ENCODE results near the gene FRMPD2. TPM values are rescaled to one million over a fixed set of nuclear protein-coding genes. Genes with fewer than 3 reads are reported as not detected.

The FRMPD2 gene
- total RNA-seq, 1 experiment from 2014 or later, result 1.1 TPM

DNA sequence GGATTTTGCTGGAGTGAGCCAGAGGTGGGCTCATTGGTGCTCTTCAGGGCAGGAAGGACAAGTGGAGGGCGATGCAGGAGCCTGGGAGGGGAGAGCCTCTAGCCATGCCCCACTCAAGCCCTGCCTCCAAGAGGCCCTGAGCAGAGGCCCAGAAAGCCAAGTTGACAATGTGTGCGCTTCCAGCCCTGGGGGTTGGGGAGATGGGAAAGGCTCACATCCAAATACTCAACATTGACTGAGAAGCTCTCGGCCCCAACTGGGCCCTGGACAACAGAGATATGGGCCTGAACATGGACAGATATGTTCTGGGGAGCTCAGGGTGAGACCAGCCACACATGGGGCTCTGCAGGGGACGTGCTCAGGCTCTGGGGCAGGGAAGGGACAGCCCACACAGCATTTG is 39.0 kb downstream of the FRMPD2 start (continued):
- TF ChIP-seq IRF1 (CRISPR knock-in tag; IDR thresholded peaks at IDR 0.05), result no peak
- no peak for TF ChIP-seq NFATC4 (CRISPR knock-in tag; IDR thresholded peaks at IDR 0.05)
- TF ChIP-seq, protein P1, sequence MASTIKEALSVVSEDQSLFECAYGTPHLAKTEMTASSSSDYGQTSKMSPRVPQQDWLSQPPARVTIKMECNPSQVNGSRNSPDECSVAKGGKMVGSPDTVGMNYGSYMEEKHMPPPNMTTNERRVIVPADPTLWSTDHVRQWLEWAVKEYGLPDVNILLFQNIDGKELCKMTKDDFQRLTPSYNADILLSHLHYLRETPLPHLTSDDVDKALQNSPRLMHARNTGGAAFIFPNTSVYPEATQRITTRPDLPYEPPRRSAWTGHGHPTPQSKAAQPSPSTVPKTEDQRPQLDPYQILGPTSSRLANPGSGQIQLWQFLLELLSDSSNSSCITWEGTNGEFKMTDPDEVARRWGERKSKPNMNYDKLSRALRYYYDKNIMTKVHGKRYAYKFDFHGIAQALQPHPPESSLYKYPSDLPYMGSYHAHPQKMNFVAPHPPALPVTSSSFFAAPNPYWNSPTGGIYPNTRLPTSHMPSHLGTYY (CRISPR knock-in tag; IDR thresholded peaks at IDR 0.05), result no peak
- TF ChIP-seq ZMAT4 (CRISPR knock-in tag; IDR thresholded peaks at IDR 0.05), result no peak
- TF ChIP-seq TEAD1 (CRISPR knock-in tag; IDR thresholded peaks at IDR 0.05), result no peak

DNA sequence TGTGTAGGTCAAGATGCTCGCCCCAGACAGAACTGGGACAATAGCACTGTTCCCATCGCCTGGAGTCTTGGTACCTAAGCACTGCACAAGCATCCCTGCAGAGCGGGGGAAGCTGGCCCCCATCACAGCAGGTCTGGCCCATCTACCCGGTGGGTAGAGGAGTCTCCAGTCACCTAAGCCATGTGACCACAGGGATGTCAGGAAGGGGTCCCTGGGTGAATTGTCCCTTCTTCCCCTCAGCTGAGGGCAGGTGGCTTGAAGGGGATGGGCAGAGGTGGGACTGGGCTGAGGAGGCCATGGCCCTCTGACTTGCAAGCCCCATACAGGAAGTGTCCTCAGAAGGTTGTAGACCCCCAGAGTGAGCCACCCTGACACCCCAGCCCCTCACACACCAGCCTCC is 39.7 kb downstream of the FRMPD2 start:
- Mint-ChIP-seq H3K4me1 (peaks cover 8% of the 10 kb centered on the region), H3K27ac (no peak overlapping the region), H3K36me3 (no peaks in the 10 kb centered on the region), H3K27me3 (ENCODE audit: low read depth) (no peaks in the 10 kb centered on the region; the same call in 1 of the 2 replicates), H3K9me3 (no peaks in the 10 kb centered on the region), H3K4me3 (no peak overlapping the region)
- ATAC-seq (no peak), DNase-seq (ENCODE audit: low spot score) (no peak)
- TF ChIP-seq ZNF232 (CRISPR knock-in tag; IDR thresholded peaks at IDR 0.05) (no peak), E2F5 (CRISPR knock-in tag; IDR thresholded peaks at IDR 0.05) (no peak)
- ChIA-PET CTCF (interaction anchor here (1.9 kb wide), 1 partner anchor 11 kb away, joined by 5 read pairs; no protein-coding TSS in a partner anchor), POLR2A (no interaction called here)

DNA sequence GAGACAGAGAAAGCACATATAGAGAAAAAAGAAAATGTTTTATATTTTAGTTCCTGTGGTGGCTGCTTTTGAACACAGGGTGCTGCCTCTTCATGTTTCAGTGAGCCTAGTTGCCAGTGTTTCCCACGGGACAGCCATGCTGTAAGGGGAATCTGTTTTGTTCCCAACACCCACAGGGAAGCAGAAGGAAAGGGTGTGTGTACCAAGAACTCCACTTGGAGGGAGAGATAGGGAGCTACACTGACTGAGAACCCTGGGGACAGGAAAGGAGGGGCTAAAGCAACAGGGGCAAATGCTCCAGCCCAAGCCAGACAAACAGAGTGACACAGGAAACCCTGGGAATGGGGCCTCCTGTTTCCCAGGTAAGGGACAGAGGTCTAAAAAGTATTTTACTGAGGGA is 40.2 kb downstream of the FRMPD2 start:
- DNase-seq (ENCODE audit: low spot score) (no peak), ATAC-seq (no peak)
- Mint-ChIP-seq H3K27ac (no peak overlapping the region), H3K4me3 (no peak overlapping the region), H3K27me3 (ENCODE audit: low read depth) (no peaks in the 10 kb centered on the region; the same call in 1 of the 2 replicates), H3K4me1 (peaks cover 8% of the 10 kb centered on the region), H3K9me3 (no peaks in the 10 kb centered on the region), H3K36me3 (no peaks in the 10 kb centered on the region)
- CTCF ChIA-PET, result interaction anchor here (1.9 kb wide), 1 partner anchor 10 kb away, joined by 5 read pairs; no protein-coding TSS in a partner anchor
- POLR2A ChIA-PET, result no interaction called here
- TF ChIP-seq E2F1 (CRISPR knock-in tag; IDR thresholded peaks at IDR 0.05) (no peak), TEAD1 (CRISPR knock-in tag; IDR thresholded peaks at IDR 0.05) (no peak), NR1H2 (CRISPR knock-in tag; IDR thresholded peaks at IDR 0.05) (no peak), ZNF317 (CRISPR knock-in tag; IDR thresholded peaks at IDR 0.05; ENCODE audit: borderline replicate concordance, low read depth) (no peak), KAT7 (CRISPR knock-in tag; IDR thresholded peaks at IDR 0.05; ENCODE audit: borderline replicate concordance) (no peak), ZNF423 (CRISPR knock-in tag; IDR thresholded peaks at IDR 0.05) (no peak), ELF4 (CRISPR knock-in tag; IDR thresholded peaks at IDR 0.05; ENCODE audit: low read depth) (no peak), SMAD3 (CRISPR knock-in tag; IDR thresholded peaks at IDR 0.05; ENCODE audit: borderline replicate concordance) (no peak), ATF2 (CRISPR knock-in tag; IDR thresholded peaks at IDR 0.05; ENCODE audit: borderline replicate concordance, low read depth) (no peak), ZNF416 (CRISPR knock-in tag; IDR thresholded peaks at IDR 0.05) (no peak), E2F5 (CRISPR knock-in tag; IDR thresholded peaks at IDR 0.05) (no peak), CTCF (IDR thresholded peaks at IDR 0.05) (no peak)
- TF ChIP-seq, protein P2, sequence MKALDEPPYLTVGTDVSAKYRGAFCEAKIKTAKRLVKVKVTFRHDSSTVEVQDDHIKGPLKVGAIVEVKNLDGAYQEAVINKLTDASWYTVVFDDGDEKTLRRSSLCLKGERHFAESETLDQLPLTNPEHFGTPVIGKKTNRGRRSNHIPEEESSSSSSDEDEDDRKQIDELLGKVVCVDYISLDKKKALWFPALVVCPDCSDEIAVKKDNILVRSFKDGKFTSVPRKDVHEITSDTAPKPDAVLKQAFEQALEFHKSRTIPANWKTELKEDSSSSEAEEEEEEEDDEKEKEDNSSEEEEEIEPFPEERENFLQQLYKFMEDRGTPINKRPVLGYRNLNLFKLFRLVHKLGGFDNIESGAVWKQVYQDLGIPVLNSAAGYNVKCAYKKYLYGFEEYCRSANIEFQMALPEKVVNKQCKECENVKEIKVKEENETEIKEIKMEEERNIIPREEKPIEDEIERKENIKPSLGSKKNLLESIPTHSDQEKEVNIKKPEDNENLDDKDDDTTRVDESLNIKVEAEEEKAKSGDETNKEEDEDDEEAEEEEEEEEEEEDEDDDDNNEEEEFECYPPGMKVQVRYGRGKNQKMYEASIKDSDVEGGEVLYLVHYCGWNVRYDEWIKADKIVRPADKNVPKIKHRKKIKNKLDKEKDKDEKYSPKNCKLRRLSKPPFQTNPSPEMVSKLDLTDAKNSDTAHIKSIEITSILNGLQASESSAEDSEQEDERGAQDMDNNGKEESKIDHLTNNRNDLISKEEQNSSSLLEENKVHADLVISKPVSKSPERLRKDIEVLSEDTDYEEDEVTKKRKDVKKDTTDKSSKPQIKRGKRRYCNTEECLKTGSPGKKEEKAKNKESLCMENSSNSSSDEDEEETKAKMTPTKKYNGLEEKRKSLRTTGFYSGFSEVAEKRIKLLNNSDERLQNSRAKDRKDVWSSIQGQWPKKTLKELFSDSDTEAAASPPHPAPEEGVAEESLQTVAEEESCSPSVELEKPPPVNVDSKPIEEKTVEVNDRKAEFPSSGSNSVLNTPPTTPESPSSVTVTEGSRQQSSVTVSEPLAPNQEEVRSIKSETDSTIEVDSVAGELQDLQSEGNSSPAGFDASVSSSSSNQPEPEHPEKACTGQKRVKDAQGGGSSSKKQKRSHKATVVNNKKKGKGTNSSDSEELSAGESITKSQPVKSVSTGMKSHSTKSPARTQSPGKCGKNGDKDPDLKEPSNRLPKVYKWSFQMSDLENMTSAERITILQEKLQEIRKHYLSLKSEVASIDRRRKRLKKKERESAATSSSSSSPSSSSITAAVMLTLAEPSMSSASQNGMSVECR (CRISPR knock-in tag; IDR thresholded peaks at IDR 0.05; ENCODE audit: borderline replicate concordance), result no peak

Measured in WTC11 (cell line).